Measurements from ENCODE around the gene ZBED3.
"Not testable (repeated sequence)": the region's sequence is repeated elsewhere in the genome, so short reads cannot be mapped to it uniquely, and the experiment has no call there.

ZBED3 gene

DNA sequence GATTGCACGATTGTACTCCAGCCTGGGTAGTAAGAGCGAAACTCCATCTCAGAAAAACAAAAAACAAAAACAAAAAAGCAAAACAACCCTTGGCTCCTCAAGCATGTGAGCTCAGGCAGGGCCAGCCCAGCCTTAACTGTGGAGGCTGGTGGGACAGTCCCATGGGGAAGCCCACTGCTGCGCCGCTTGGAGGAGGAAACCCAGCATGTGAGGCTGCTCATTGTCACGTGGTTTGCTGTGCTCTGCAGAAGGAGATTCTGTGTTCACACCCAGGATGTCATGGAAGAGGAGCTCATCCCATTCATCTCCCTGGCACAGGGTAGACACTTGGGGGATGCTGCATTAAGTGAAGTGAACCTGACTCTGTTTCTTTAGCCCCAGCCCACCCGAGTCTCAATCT, 4.0 kb downstream of the ZBED3 start:
- H4K20me1 ChIP-seq (ENCODE audit: insufficient read depth): no peaks in the 10 kb centered on the region
- H3K27ac ChIP-seq: no peak overlapping the region
- no peak overlapping the region for H3K4me3 ChIP-seq (IDR thresholded peaks at IDR 0.05; ENCODE audit: insufficient read depth, low read depth, low read length)
- H3K79me2 ChIP-seq (ENCODE audit: insufficient read depth, low read depth): no peaks in the 10 kb centered on the region
- H3K4me1 ChIP-seq (ENCODE audit: low read depth, poor library complexity, severe bottlenecking): peaks cover 19% of the 10 kb centered on the region
- H3K9ac ChIP-seq: no peak overlapping the region
- no peaks in the 10 kb centered on the region for H3K36me3 ChIP-seq (ENCODE audit: insufficient read depth)
- H2AFZ ChIP-seq (ENCODE audit: low read depth): no peak overlapping the region
- TF ChIP-seq, protein P1, sequence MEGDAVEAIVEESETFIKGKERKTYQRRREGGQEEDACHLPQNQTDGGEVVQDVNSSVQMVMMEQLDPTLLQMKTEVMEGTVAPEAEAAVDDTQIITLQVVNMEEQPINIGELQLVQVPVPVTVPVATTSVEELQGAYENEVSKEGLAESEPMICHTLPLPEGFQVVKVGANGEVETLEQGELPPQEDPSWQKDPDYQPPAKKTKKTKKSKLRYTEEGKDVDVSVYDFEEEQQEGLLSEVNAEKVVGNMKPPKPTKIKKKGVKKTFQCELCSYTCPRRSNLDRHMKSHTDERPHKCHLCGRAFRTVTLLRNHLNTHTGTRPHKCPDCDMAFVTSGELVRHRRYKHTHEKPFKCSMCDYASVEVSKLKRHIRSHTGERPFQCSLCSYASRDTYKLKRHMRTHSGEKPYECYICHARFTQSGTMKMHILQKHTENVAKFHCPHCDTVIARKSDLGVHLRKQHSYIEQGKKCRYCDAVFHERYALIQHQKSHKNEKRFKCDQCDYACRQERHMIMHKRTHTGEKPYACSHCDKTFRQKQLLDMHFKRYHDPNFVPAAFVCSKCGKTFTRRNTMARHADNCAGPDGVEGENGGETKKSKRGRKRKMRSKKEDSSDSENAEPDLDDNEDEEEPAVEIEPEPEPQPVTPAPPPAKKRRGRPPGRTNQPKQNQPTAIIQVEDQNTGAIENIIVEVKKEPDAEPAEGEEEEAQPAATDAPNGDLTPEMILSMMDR (conservative IDR thresholded peaks at IDR 0.05; ENCODE audit: low read depth, low read length): no peak
- H3K27me3 ChIP-seq (ENCODE audit: insufficient read depth, low read depth): no peaks in the 10 kb centered on the region
- no peak overlapping the region for H3K4me2 ChIP-seq

DNA sequence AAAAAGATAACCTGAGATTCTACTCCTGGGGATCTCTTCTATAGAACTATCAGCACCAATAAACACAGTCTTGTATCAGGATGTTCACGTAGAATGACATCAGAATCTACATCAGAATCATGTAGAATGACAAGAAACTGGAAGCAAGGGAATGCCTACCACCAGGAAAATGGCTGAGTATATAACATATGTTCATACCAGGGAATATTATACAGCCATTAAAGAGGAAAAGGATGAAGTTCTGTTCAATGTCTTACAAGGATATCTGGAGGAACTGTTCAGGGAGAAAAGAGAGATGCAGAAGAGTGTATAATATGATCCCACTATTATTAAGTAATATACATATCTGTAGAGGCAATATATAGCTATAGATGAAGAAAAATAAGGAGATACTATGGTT, 4.8 kb downstream of the ZBED3 start:
- Histone ChIP-seq H3K9ac (no peak overlapping the region), H3K27ac (no peak overlapping the region), H4K20me1 (ENCODE audit: insufficient read depth) (no peaks in the 10 kb centered on the region), H2AFZ (ENCODE audit: low read depth) (no peak overlapping the region), H3K36me3 (ENCODE audit: insufficient read depth) (no peaks in the 10 kb centered on the region), H3K79me2 (ENCODE audit: insufficient read depth, low read depth) (no peaks in the 10 kb centered on the region), H3K27me3 (ENCODE audit: insufficient read depth, low read depth) (no peaks in the 10 kb centered on the region), H3K4me3 (IDR thresholded peaks at IDR 0.05; ENCODE audit: insufficient read depth, low read depth, low read length) (no peak overlapping the region), H3K4me1 (ENCODE audit: low read depth, poor library complexity, severe bottlenecking) (peaks cover 12% of the 10 kb centered on the region), H3K4me2 (no peak overlapping the region)
- TF ChIP-seq, protein P1 (conservative IDR thresholded peaks at IDR 0.05; ENCODE audit: low read depth, low read length): no peak

DNA sequence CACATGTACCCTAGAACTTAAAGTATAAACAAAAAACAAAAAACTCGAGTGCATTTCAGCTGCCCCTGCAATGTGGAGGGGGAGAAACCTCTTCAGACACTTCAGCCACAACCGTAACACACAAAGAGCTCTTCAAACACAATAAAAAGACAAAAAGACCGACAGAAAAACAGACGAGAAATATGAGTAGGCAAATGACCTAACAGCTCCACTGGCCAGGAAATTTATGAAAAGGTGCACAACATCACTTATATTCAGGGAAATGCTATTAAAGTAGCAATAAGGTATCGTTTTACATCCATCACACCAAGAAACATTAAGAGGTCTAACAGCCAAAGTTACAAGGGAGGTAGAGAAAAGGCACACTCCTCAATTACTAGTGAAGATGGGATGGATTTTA, 6.2 kb downstream of the ZBED3 start:
- Histone ChIP-seq H2AFZ (ENCODE audit: low read depth) (no peak overlapping the region), H3K79me2 (ENCODE audit: insufficient read depth, low read depth) (no peaks in the 10 kb centered on the region), H3K4me1 (ENCODE audit: low read depth, poor library complexity, severe bottlenecking) (peaks cover 9% of the 10 kb centered on the region), H3K4me3 (IDR thresholded peaks at IDR 0.05; ENCODE audit: insufficient read depth, low read depth, low read length) (no peak overlapping the region), H3K27me3 (ENCODE audit: insufficient read depth, low read depth) (no peaks in the 10 kb centered on the region), H3K27ac (no peak overlapping the region), H3K4me2 (no peak overlapping the region), H3K36me3 (ENCODE audit: insufficient read depth) (no peaks in the 10 kb centered on the region), H4K20me1 (ENCODE audit: insufficient read depth) (no peaks in the 10 kb centered on the region), H3K9ac (no peak overlapping the region)
- TF ChIP-seq, protein P1 (conservative IDR thresholded peaks at IDR 0.05; ENCODE audit: low read depth, low read length): no peak

DNA sequence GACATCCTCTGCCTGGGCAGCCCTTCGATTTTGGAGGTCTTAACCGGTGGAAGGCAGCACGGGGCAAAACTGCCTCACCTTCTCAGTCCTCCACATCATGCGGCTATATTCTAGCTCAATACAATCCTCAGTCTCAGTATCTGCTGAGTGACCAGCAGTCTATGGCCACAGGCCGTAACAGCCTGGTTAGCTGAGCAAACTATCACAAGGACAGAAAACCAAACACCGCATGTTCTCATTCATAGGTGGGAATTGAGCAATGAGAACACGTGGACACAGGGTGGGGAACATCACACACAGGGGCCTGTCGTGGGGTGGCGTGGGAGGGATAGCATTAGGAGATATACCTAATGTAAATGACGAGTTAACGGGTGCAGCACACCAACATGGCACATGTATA, 6.6 kb downstream of the ZBED3 start:
- H3K4me1 ChIP-seq (ENCODE audit: low read depth, poor library complexity, severe bottlenecking); H3K79me2 ChIP-seq (ENCODE audit: insufficient read depth, low read depth); H3K27me3 ChIP-seq (ENCODE audit: insufficient read depth, low read depth); H3K36me3 ChIP-seq (ENCODE audit: insufficient read depth); H3K9ac ChIP-seq; H3K27ac ChIP-seq; H3K4me3 ChIP-seq (IDR thresholded peaks at IDR 0.05; ENCODE audit: insufficient read depth, low read depth, low read length); H2AFZ ChIP-seq (ENCODE audit: low read depth); H4K20me1 ChIP-seq (ENCODE audit: insufficient read depth); H3K4me2 ChIP-seq: not testable (repeated sequence)

DNA sequence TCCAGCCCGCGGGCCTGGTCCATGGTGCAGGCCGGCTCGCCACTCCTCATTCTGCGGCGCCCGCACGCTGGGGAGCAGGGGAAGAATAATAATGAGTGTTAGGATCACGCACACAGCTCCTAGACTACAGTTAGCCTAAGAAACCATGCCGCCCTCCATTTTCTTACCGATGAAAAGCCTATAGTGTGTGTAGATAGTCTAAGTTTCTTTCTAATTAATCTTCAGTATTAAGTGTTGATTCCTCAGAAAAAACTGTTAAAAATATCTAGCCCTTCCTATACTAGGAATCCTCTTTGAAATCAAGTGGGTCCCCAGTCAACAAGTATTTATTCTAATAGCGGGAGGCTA, 9.3 kb downstream of the ZBED3 start:
- no peak overlapping the region for H3K4me2 ChIP-seq
- H4K20me1 ChIP-seq (ENCODE audit: insufficient read depth): no peaks in the 10 kb centered on the region
- no peaks in the 10 kb centered on the region for H3K36me3 ChIP-seq (ENCODE audit: insufficient read depth)
- H3K9ac ChIP-seq: no peak overlapping the region
- TF ChIP-seq, protein P1 (conservative IDR thresholded peaks at IDR 0.05; ENCODE audit: low read depth, low read length): no peak
- no peak overlapping the region for H3K4me3 ChIP-seq (IDR thresholded peaks at IDR 0.05; ENCODE audit: insufficient read depth, low read depth, low read length)
- no peaks in the 10 kb centered on the region for H3K4me1 ChIP-seq (ENCODE audit: low read depth, poor library complexity, severe bottlenecking)
- H3K27ac ChIP-seq: no peak overlapping the region
- H3K79me2 ChIP-seq (ENCODE audit: insufficient read depth, low read depth): no peaks in the 10 kb centered on the region
- H3K27me3 ChIP-seq (ENCODE audit: insufficient read depth, low read depth): no peaks in the 10 kb centered on the region
- no peak overlapping the region for H2AFZ ChIP-seq (ENCODE audit: low read depth)

All from KMS-11 (cell line).